K562 (cell line): ENCODE data around the gene NRM. TPM values are rescaled to one million over a fixed set of nuclear protein-coding genes. Genes with fewer than 3 reads are reported as not detected.

Experiments
- ATAC-seq: fragments of 200-7000 bp; cut with Tn5 transposase; 3 replicates; pipeline ENCODE4 v1.9.1; 2020; ENCODE audit warnings: moderate library complexity
- BruUV-seq: library from RNA; stranded (reverse); fragments of 400-500 nt; replicated peaks from 2 replicates; lab custom pipeline; 2021; lab: Mats Ljungman, UMichigan
- CTCF ChIA-PET: fragments of 300-600 bp; formaldehyde crosslinking; extraction: SDS; loops from one replicate; lab custom pipeline; 2021; ENCODE audit warnings: low intra/inter-chr PET ratio; lab: Yijun Ruan, JAX
- POLR2A ChIA-PET: fragments of 300-600, 350-650 bp; sonication (Branson Sonifier 250); formaldehyde crosslinking; extraction: SDS; loops from one replicate; lab custom pipeline; 2021; ENCODE audit warnings: antibody characterized with exemption, inconsistent platforms; lab: Yijun Ruan, JAX
- DNase-seq, 4 experiments: peaks; one replicate each; pipeline versions ENCODE4 v3.0.0 to v3.0.0-alpha.2; 2011 to 2018; ENCODE audit warnings: low spot score in 3 of 4, mixed read lengths in 3 of 4; ENCODE audit errors: extremely low read depth in 1 of 4
- FAIRE-seq: peaks from 2 replicates; lab custom pipeline; 2011; peaks lifted over from hg19 to GRCh38; lab: Jason Lieb, UNC
- H2AFZ ChIP-seq: 2 replicates; pipeline ENCODE4 v1.6.0; 2011; ENCODE audit warnings: low read depth, low read length, control low read depth, inconsistent platforms
- H3K27ac ChIP-seq: fragments of 200-600 bp; 3 replicates; pipeline ENCODE4 v1.8.0; 2011; ENCODE audit warnings: low read depth, mild to moderate bottlenecking, control low read depth, inconsistent platforms, low read length, moderate library complexity, mixed read lengths; ENCODE audit errors: extremely low read depth
- H3K27me3 ChIP-seq, 2 experiments: fragments of 300-600 bp in 1 of 2; 2 replicates in 1 of 2; 3 replicates in 1 of 2; pipeline versions ENCODE4 v1.6.0 to v1.8.0; 2011; ENCODE audit warnings: inconsistent platforms in 2 of 2, low read length in 2 of 2, mild to moderate bottlenecking in 1 of 2, mixed read lengths in 1 of 2, moderate library complexity in 1 of 2; ENCODE audit not compliant: control insufficient read depth in 2 of 2, insufficient read depth in 2 of 2
- H3K36me3 ChIP-seq: fragments of 300-600 bp; 3 replicates; pipeline ENCODE4 v1.8.0; 2011; ENCODE audit warnings: mild to moderate bottlenecking, low read length, inconsistent platforms; ENCODE audit not compliant: control insufficient read depth, insufficient read depth
- H3K4me1 ChIP-seq, 2 experiments: fragments of 200-600 bp in 1 of 2; replicated peaks in 1 of 2; 2 replicates in 1 of 2; 3 replicates in 1 of 2; pipeline versions ENCODE4 v1.5.1 to v1.8.0; 2011; ENCODE audit warnings: inconsistent platforms in 2 of 2, low read length in 2 of 2, mild to moderate bottlenecking in 1 of 2, mixed read lengths in 1 of 2, moderate library complexity in 1 of 2; ENCODE audit not compliant: control insufficient read depth in 2 of 2, insufficient read depth in 2 of 2
- H3K4me2 ChIP-seq: 2 replicates; pipeline ENCODE4 v1.6.1; 2011; ENCODE audit warnings: low read length, control low read depth, inconsistent platforms, mixed read lengths; ENCODE audit not compliant: insufficient read depth
- H3K4me3 ChIP-seq: fragments of 200-600 bp; sonication (generic), shearing (Covaris generic); 2 replicates; pipeline ENCODE4 v1.5.1; 2016; ENCODE audit warnings: control low read depth, inconsistent platforms
- H3K79me2 ChIP-seq: fragments of 200-600 bp; 3 replicates; pipeline ENCODE4 v1.8.0; 2011; ENCODE audit warnings: low read length, inconsistent platforms; ENCODE audit not compliant: control insufficient read depth, insufficient read depth
- H3K9ac ChIP-seq, 2 experiments: 2 replicates each; pipeline versions ENCODE4 v1.6.0 to v1.6.1; 2011; ENCODE audit warnings: low read depth in 2 of 2, low read length in 2 of 2, control low read depth in 1 of 2, inconsistent platforms in 1 of 2, mild to moderate bottlenecking in 1 of 2, mixed read lengths in 1 of 2; ENCODE audit not compliant: insufficient read depth in 1 of 2
- H3K9me1 ChIP-seq: one replicate; pipeline ENCODE4 v1.6.0; 2011; ENCODE audit warnings: inconsistent platforms, mild to moderate bottlenecking, low read length, moderate library complexity; ENCODE audit not compliant: control insufficient read depth, insufficient read depth
- H3K9me3 ChIP-seq: replicated peaks from 2 replicates; pipeline ENCODE4 v1.5.1; 2011; ENCODE audit warnings: low read depth, low read length, inconsistent platforms; ENCODE audit not compliant: control insufficient read depth, insufficient read depth
- H4K20me1 ChIP-seq: replicated peaks from 2 replicates; pipeline ENCODE4 v1.6.1; 2011; ENCODE audit warnings: low read length, inconsistent platforms, mixed read lengths; ENCODE audit not compliant: control insufficient read depth, insufficient read depth
- ARID3B ChIP-seq: fragments of 250-450 bp; sonication (Bioruptor Pico); IDR thresholded peaks from 2 replicates; pipeline ENCODE4 v1.4.0; 2020; ENCODE audit warnings: borderline replicate concordance
- ATF1 ChIP-seq, 2 experiments: fragments of 450-650 bp in 1 of 2; IDR thresholded peaks; 2 replicates each; pipeline ENCODE4 v1.6.1; 2016; ENCODE audit warnings: missing compliant biosample characterization in 1 of 2, missing genetic modification characterization in 1 of 2
- EGR1 ChIP-seq: fragments of 450-650 bp; conservative IDR thresholded peaks from 2 replicates; pipeline ENCODE4 v1.6.1; 2017; ENCODE audit warnings: mild to moderate bottlenecking
- MEIS2 ChIP-seq: fragments of 450-650 bp; IDR thresholded peaks from 2 replicates; pipeline ENCODE4 v1.6.1; 2014; ENCODE audit warnings: mild to moderate bottlenecking; ENCODE audit not compliant: partially characterized antibody
- PKNOX1 ChIP-seq: fragments of 450-650 bp; IDR thresholded peaks from 2 replicates; pipeline ENCODE4 v1.6.1; 2016
- RCOR1 ChIP-seq, 2 experiments: IDR thresholded peaks; 2 replicates each; pipeline ENCODE4 v1.6.1; 2012; ENCODE audit warnings: low read depth in 2 of 2, low read length in 2 of 2, borderline replicate concordance in 1 of 2, improper control_type of control experiment in 1 of 2
- SPI1 ChIP-seq: IDR thresholded peaks from 2 replicates; pipeline ENCODE4 v1.6.1; 2011; ENCODE audit warnings: low read depth, low read length, control low read depth, borderline replicate concordance
- ZBTB7A ChIP-seq: IDR thresholded peaks from 2 replicates; pipeline ENCODE4 v1.6.1; 2011; ENCODE audit warnings: low read depth, mild to moderate bottlenecking, low read length, moderate library complexity, borderline replicate concordance; ENCODE audit not compliant: control insufficient read depth
- ZFP36 ChIP-seq: fragments of 150-350 bp; IDR thresholded peaks from 2 replicates; pipeline ENCODE4 v1.6.1; 2018; ENCODE audit warnings: low read length, low read depth; ENCODE audit not compliant: partially characterized antibody
- ZNF408 ChIP-seq: fragments of 250-450 bp; sonication (Bioruptor Pico); IDR thresholded peaks from 2 replicates; pipeline ENCODE4 v1.4.0; 2020; ENCODE audit warnings: low read depth, mild to moderate bottlenecking, moderate library complexity
- ZNF740 ChIP-seq, 3 experiments: fragments of 200-800 bp in 1 of 3; sonication (Bioruptor generic) in 1 of 3; sonication (generic) in 1 of 3; formaldehyde crosslinking in 1 of 3; IDR thresholded peaks; 2 replicates each; pipeline versions ENCODE4 v1.6.1 to v1.8.0; 2016 to 2022; ENCODE audit warnings: mild to moderate bottlenecking in 2 of 3, missing compliant biosample characterization in 2 of 3, missing genetic modification characterization in 2 of 3, missing genetic modification reagents in 1 of 3
- WGBS: fragments of 100-300 bp; shearing (Covaris generic); methylation state at CpG from one replicate; pipeline ENCODE4 v1.1.6; 2016; ENCODE audit warnings: low coverage, mixed read lengths; ENCODE audit not compliant: insufficient coverage; ENCODE audit errors: missing lambda C conversion rate; 5-methylcytosine and 5-hydroxymethylcytosine counted together
- in situ Hi-C: fragments of 300-500 bp; cut with MboI; formaldehyde crosslinking; loops from 4 replicates; pipeline ENCODE4 v1.15.0; 2018; ENCODE audit warnings: inconsistent platforms, mixed read lengths
- intact Hi-C: fragments of 100-400 bp; cut with micrococcal nuclease; formaldehyde crosslinking; loops from 2 replicates; pipeline ENCODE4 v1.14.2; 2022
- polyA plus RNA-seq, 8 experiments: library from polyadenylated mRNA; depleted of rRNA in 4 of 8; stranded (reverse) in 5 of 8; unstranded in 3 of 8; fragments of >200 nt; fragmentation: Nextera tagmentation in 2 of 8; fragmentation: Illumina TruSeq in 1 of 8; extraction: Ambion mirVana in 2 of 8; extraction: Trizol in 1 of 8; gene quantifications; 2 replicates each; pipeline versions ENCODE4 v1.2.1 to v1.2.3, GENCODE V29; 2011 to 2014; ENCODE audit warnings: inconsistent platforms in 1 of 8, missing spikeins in 1 of 8
- total RNA-seq, 7 experiments: library from RNA; depleted of rRNA in 6 of 7; stranded (reverse); fragments of >200 nt in 6 of 7; fragmentation: Illumina TruSeq in 2 of 7; extraction: Trizol in 2 of 7; gene quantifications; 2 replicates each; pipeline versions ENCODE4 v1.2.1 to v1.2.3, GENCODE V29; 2011 to 2021; ENCODE audit warnings: low replicate concordance in 1 of 7

Gene NRM
- total and polyA plus RNA-seq, 9 of the 15 experiments (the other 6 are each of a cell fraction or from before 2014, with no cell fraction given), result 9.7 to 58.2 (median 18.1) TPM

GRCh38 chr6:30645989-30646388 lies 44.8 kb downstream of the NRM start:
- Histone ChIP-seq H3K9me1 (no peaks in the 10 kb centered on the region), H2AFZ (peak overlapping the region; percentile 64), H3K9me3 (no peaks in the 10 kb centered on the region; the same call in 1 of the 2 replicates), H3K36me3 (peaks cover 28% of the 10 kb centered on the region), H3K9ac (peak overlapping the region; percentile 33 to 89; a peak in 3 of 4 replicates), H3K4me1 (peaks cover 15 to 29% of the 10 kb centered on the region in 2 experiments), H3K27me3 (no peaks in the 10 kb centered on the region), H3K4me3 (peak overlapping the region; percentile 68), H3K27ac (peak overlapping the region; percentile 83), H3K79me2 (peaks cover 44% of the 10 kb centered on the region), H4K20me1 (no peaks in the 10 kb centered on the region), H3K4me2 (peak overlapping the region; percentile 97)
- CTCF ChIA-PET, result no interaction called here
- ATAC-seq (0 out of 3 replicates have a peak, but pooled peaks have one; percentile 12), FAIRE-seq (peak; percentile 62), DNase-seq (peak in 2 of 4 experiments; percentile 66 to 73)
- TF ChIP-seq ZBTB7A (0 out of 2 replicates have a peak, but pooled peaks have one; percentile 27), ZNF408 (no peak), EGR1 (0 out of 2 replicates have a peak, but pooled peaks have one; percentile 19), PKNOX1 (peak; percentile 62), ZNF740 (CRISPR knock-in tag; IDR thresholded peaks at IDR 0.05) (no peak), ZNF740 (tag; IDR thresholded peaks at IDR 0.05) (no peak), RCOR1 (IDR thresholded peaks at IDR 0.05; ENCODE audit: borderline replicate concordance in 1 of 2, low read depth in 2 of 2, low read length in 2 of 2) (0 out of 4 replicates have a peak, but pooled peaks of 1 of the 2 experiments have one; percentile 55), MEIS2 (peak; percentile 59), ATF1 (CRISPR knock-in tag; IDR thresholded peaks at IDR 0.05) (no peak), ATF1 (tag; IDR thresholded peaks at IDR 0.05) (0 out of 2 replicates have a peak, but pooled peaks have one; percentile 4), SPI1 (peak; percentile 54; the same call in 1 of the 2 replicates), ARID3B (CRISPR knock-in tag) (no peak), ZFP36 (peak; percentile 4)
- 8% methylated on average over 1 of the region's 1 CpG for WGBS
- no TSS peak for BruUV-seq
- POLR2A ChIA-PET, result interaction anchor here (0.5 to 3.9 kb wide), 11 partner anchors 9 to 76 kb away, joined by 3 to 46 read pairs (median 5); partner anchors contain the start of genes MDC1 and MRPS18B
- intact Hi-C loops, result loop anchor here (2.0 kb wide), 1 partner anchor 29 kb away; the partner anchor contains the start of genes MRPS18B and PPP1R10
- in situ Hi-C loops, result no loop called here
